Stimulated activated naive CD8-positive, alpha-beta T cell treated with anti-CD3 and anti-CD28 coated beads, Interleukin-15, Interleukin-2, amounts not matched to agents 100 ng/mL and 50 ng/mL, for 24 hours (primary cell): Measurements from ENCODE around the gene LTF.

Experiments
- H3K27ac Mint-ChIP-seq: one replicate; pipeline ENCODE4 v1.8.0; 2021; ENCODE audit warnings: mild to moderate bottlenecking, mixed read lengths
- H3K27me3 Mint-ChIP-seq: one replicate; pipeline ENCODE4 v1.8.0; 2021; ENCODE audit warnings: mixed read lengths
- H3K36me3 Mint-ChIP-seq: one replicate; pipeline ENCODE4 v1.8.0; 2021; ENCODE audit warnings: low read depth, mixed read lengths
- H3K4me1 Mint-ChIP-seq: one replicate; pipeline ENCODE4 v1.8.0; 2021; ENCODE audit warnings: low read depth, mixed read lengths
- H3K4me3 Mint-ChIP-seq: one replicate; pipeline ENCODE4 v1.8.0; 2021; ENCODE audit warnings: mild to moderate bottlenecking, mixed read lengths
- H3K9me3 Mint-ChIP-seq: one replicate; pipeline ENCODE4 v1.8.0; 2021; ENCODE audit warnings: mixed read lengths

Gene LTF

DNA sequence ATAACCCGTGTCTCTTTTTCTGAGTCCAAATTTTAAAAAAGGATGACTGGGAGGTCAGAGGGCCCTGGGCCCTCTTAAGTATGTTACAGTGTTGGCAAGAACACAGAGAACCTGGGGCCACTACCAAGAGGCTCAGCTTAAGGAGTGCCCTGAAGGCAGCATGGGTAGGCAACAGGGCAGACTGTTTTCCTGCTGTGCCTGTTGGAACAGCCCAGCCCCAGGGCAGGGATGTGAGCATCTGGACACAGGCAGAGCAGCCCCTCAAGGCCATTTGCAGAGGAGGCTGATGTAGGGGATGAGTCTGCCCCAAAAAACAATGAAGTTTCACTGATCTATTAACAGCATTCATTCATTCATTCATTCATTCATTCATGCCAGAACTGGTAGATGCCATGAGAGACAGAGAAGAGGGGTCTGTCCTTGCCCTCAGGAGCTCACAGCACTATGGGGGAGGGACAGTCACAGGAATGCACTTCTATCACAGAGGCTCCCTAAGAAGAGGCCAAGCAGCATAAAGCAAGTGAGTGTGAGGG lies 2.2 kb upstream of the LTF start:
- Mint-ChIP-seq H3K36me3 (no peaks in the 10 kb centered on the region), H3K4me3 (no peak overlapping the region), H3K27me3 (peaks cover 34% of the 10 kb centered on the region), H3K27ac (peak overlapping the region; percentile 14), H3K9me3 (no peaks in the 10 kb centered on the region), H3K4me1 (no peaks in the 10 kb centered on the region)

DNA sequence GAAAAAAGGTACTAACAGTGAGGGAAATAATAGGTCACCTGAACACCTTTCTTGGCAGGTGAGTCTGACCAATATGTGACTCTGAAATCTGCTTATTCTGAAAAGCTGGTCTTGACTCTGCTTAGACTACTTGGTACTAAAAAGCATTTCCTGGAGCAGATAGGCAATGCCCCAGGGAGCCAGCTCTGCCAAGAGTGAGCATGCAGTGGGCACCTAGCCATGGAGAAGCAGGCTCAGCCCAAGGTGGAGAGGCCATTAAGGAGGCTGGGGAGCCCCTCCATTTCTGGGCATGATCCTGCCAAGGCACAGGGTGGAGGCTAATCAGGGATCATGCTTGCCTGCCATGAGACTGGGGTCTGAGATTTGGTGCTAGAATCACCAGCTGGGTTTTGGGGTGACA lies 1.6 kb upstream of the LTF start:
- Mint-ChIP-seq H3K4me3 (no peak overlapping the region), H3K4me1 (no peaks in the 10 kb centered on the region), H3K27me3 (peaks cover 40% of the 10 kb centered on the region), H3K9me3 (no peaks in the 10 kb centered on the region), H3K36me3 (no peaks in the 10 kb centered on the region), H3K27ac (no peak overlapping the region)

DNA sequence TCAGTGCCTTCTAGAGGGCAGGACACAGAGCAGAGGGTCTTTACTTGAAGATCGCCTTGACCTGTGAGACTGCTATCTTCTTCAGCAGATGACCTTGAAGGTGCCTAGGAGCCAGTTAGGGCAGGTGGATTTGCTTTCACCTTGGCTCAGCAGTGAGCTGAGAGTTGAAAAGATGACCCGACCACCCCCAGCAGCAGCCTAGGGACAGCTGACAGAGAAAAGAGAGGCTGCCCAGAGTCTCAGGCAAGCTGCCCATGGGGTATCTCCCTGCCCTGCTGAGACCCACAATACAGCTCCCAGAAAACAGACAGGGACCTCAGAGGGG lies 453 bp upstream of the LTF start:
- H3K27ac Mint-ChIP-seq = no peak overlapping the region
- no peak overlapping the region for H3K4me3 Mint-ChIP-seq
- peaks cover 45% of the 10 kb centered on the region for H3K27me3 Mint-ChIP-seq
- no peaks in the 10 kb centered on the region for H3K9me3 Mint-ChIP-seq
- no peaks in the 10 kb centered on the region for H3K4me1 Mint-ChIP-seq
- H3K36me3 Mint-ChIP-seq = no peaks in the 10 kb centered on the region

DNA sequence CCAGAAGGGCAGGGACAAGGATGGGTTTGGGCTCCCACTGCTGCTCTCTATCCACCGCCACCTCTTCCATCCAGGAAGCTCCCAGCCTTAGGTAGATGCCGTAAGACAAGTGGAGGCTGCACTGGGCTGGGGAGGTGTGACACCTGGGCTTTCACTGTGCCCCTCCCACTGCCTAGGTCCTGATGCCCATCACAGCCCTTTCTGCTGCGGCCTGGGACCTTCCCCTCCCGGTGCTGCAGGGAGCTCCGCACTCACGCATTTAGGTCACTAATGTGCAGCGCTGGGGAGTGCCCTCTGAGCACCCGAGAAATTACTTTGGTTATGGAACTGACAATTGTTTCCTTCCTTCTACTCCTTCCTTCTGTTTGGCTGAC lies 850 bp downstream of the LTF start:
- H3K4me1 Mint-ChIP-seq = no peaks in the 10 kb centered on the region
- peaks cover 49% of the 10 kb centered on the region for H3K27me3 Mint-ChIP-seq
- H3K36me3 Mint-ChIP-seq = no peaks in the 10 kb centered on the region

DNA sequence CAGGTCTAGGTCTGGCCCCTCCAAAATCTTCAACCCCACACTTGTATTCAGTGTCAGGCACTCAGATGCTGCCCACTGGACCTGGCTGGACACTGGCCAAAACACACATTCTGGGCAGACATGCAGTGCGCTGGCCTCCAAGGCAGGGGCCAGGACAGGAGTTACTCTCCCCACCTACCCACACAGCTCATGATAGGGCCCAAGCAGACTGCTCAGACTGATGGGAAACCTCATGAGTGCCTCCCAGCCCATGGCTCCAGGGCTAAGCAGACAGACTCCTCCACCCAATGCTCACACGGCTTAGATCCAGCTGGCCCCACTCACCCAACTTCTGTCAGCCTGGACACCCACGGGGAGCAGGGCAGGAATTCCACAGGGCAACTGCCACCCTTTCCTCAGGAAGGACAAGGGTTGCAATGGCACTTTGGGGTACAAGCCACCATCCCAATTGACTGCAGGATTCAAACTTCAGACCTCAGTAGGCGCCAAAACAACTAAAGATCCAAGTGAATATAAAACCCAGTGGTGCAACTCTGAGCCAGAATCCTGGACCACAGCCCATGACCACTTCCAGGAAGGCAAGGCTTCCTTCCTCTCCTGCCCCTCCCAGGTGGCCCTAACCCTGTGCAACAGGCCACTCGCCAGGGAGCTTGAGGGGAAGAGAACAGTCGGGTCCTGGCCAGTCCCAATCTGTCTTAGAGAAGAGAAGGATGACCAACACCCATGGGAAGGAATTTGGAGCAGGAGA lies 1.4 kb downstream of the LTF start:
- H3K36me3 Mint-ChIP-seq = no peaks in the 10 kb centered on the region
- H3K4me1 Mint-ChIP-seq = no peaks in the 10 kb centered on the region
- H3K9me3 Mint-ChIP-seq = no peaks in the 10 kb centered on the region
- peaks cover 49% of the 10 kb centered on the region for H3K27me3 Mint-ChIP-seq
- no peak overlapping the region for H3K4me3 Mint-ChIP-seq
- no peak overlapping the region for H3K27ac Mint-ChIP-seq

More for the DNA sequence above, 850 bp downstream of the LTF start:
- Mint-ChIP-seq H3K9me3 (no peaks in the 10 kb centered on the region), H3K4me3 (no peak overlapping the region), H3K27ac (no peak overlapping the region)

DNA sequence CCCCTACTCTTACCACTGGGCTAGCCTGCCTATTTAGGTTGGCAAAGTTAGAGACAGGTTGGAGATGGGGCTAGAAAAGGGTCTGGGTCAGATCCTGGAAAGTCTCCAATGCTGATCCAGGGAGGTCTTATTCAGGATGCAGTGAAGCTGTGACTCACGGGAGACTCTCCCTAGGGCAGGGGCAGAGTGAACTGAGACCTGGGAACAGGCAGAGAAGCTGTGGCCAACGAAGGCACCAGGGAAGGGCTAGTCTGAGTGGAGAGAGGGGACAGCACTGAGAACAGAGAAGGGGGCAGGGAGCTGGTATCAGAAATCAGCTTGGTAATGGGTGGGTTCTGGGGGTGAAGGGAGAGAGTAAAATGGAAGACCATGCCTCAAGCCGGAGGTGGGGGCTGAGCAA lies 2.2 kb downstream of the LTF start:
- H3K27me3 Mint-ChIP-seq = peaks cover 49% of the 10 kb centered on the region
- no peaks in the 10 kb centered on the region for H3K9me3 Mint-ChIP-seq
- no peak overlapping the region for H3K27ac Mint-ChIP-seq
- no peak overlapping the region for H3K4me3 Mint-ChIP-seq
- no peaks in the 10 kb centered on the region for H3K36me3 Mint-ChIP-seq
- H3K4me1 Mint-ChIP-seq = no peaks in the 10 kb centered on the region

DNA sequence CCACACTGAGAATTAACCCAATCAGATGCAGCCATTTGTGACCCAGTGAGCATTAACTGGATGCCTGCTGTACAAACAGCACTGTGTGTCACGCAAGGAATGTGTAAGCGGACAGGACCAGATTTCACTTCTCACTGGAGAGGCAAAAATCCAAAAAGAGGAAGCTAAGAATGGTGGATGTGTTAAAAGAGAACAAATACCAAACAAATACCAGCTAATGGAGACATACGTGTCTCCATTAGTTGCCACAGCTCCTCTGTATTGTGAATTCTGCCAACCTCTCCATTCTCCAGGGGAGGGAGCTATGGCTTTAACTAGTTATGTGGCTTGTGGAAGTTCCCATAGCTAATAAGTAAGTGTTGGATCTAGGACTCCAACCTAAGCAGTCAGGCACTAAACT lies 2.6 kb downstream of the LTF start:
- no peaks in the 10 kb centered on the region for H3K4me1 Mint-ChIP-seq
- H3K27ac Mint-ChIP-seq = no peak overlapping the region
- H3K36me3 Mint-ChIP-seq = no peaks in the 10 kb centered on the region
- H3K9me3 Mint-ChIP-seq = no peaks in the 10 kb centered on the region
- H3K4me3 Mint-ChIP-seq = no peak overlapping the region
- H3K27me3 Mint-ChIP-seq = peaks cover 49% of the 10 kb centered on the region

DNA sequence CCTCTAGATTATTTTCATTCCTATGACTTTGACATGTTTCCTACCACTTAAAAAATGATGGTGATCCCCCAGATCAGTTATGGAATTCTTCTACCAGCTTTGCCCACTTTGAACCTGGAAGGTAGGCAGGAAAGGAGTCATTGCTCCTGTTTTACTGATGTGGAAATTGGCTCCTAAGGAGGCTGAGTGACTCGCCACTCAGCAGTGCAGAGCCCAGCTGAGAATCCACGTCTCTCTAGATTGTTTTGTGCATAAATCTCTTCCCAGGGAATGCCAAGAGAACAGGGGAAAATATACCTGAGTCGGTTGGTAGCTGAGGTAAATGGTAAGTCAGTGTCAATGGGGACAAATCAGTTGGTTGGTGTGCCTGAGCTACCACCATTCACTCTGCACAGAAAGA lies 4.7 kb downstream of the LTF start:
- Mint-ChIP-seq H3K27me3 (peaks cover 42% of the 10 kb centered on the region), H3K36me3 (no peaks in the 10 kb centered on the region)

DNA sequence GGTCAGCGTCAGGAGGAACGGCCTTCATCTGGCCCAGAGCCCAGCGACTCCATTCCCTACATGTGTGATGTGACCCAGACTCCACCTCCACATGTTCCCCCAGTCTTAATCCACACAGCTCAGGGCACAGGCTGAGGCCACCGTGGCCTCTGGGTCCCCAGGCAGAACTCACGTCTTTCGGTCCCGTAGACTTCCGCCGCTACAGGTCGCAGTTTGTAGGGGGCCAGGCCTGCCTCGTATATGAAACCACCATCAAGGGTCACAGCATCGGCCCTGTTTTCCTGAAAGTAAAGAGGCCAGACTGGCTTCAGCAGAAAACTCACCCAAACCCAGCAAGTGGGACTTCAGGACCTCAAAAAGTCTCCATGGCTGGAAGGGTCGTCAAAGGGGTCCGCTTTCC lies 8.6 kb downstream of the LTF start:
- Mint-ChIP-seq H3K27ac (no peak overlapping the region), H3K4me1 (no peaks in the 10 kb centered on the region), H3K4me3 (no peak overlapping the region), H3K36me3 (no peaks in the 10 kb centered on the region), H3K27me3 (peaks cover 20% of the 10 kb centered on the region), H3K9me3 (no peaks in the 10 kb centered on the region)

More for the DNA sequence above, 4.7 kb downstream of the LTF start:
- no peaks in the 10 kb centered on the region for H3K9me3 Mint-ChIP-seq
- H3K27ac Mint-ChIP-seq = no peak overlapping the region
- no peak overlapping the region for H3K4me3 Mint-ChIP-seq
- no peaks in the 10 kb centered on the region for H3K4me1 Mint-ChIP-seq

DNA sequence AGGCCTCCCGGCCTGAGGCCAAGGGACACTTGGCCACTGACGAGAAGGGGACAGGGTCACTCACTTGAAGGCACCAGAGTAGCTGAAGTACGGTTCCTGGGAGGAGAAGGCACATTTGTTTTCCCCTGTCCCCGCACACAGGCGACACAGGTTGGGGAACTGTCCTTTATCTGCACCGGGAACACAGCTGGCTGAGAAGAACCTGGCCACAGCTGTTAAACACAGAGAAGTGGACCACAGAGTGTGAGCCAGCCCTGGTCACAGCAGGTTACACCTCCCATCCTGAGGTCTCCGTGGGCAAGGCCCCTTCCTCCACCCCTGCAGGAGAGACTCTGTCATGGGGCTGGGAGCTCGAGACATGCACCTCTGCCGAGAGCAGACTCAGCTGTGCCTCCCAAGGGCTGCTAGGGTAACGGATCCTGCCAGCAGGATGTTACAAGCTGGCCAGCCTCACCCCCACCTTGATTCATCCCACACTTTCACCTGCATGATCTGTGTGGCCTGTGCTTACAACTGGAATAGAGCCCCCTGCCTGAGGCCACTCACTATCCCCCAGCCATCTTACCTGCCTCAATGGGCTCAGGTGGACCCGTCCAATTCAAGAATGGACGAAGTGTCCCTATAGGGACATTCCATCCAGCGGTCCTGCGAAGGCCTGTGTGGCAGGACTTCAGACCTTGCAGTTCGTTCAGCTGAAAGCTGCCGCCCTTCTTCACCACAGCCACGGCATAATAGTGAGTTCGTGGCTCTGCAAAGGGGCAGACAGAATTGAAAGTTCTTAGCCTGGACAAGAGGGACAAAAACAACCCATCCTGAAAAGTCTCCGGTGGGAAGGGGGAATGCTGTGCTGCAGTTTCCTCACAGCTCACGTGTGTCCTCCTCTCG lies 9.2 kb downstream of the LTF start:
- no peaks in the 10 kb centered on the region for H3K4me1 Mint-ChIP-seq
- no peaks in the 10 kb centered on the region for H3K9me3 Mint-ChIP-seq
- no peaks in the 10 kb centered on the region for H3K36me3 Mint-ChIP-seq
- no peak overlapping the region for H3K27ac Mint-ChIP-seq
- no peak overlapping the region for H3K4me3 Mint-ChIP-seq
- peaks cover 16% of the 10 kb centered on the region for H3K27me3 Mint-ChIP-seq

DNA sequence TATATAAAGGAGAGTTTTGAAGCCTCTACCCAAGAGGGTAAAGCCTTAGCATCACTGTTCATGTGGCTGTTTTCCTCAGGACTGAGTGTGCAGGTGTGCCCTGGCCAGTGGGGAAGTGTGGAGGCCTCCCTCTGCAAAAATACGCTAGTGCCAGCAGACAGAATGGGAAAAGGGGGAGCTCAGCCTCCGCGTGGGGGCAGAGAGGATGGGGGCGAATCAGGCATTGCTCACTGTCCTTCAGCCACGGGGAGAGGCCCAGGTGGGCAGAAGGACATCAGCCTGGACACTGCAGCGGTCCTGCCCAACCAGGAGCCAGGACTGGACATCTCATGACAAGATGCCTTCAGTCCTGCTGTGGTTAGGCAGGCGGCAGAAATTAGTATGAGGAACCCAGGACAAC lies 10.1 kb downstream of the LTF start:
- no peaks in the 10 kb centered on the region for H3K36me3 Mint-ChIP-seq
- no peak overlapping the region for H3K27ac Mint-ChIP-seq
- peaks cover 16% of the 10 kb centered on the region for H3K27me3 Mint-ChIP-seq
- no peak overlapping the region for H3K4me3 Mint-ChIP-seq
- no peaks in the 10 kb centered on the region for H3K9me3 Mint-ChIP-seq
- H3K4me1 Mint-ChIP-seq = no peaks in the 10 kb centered on the region

DNA sequence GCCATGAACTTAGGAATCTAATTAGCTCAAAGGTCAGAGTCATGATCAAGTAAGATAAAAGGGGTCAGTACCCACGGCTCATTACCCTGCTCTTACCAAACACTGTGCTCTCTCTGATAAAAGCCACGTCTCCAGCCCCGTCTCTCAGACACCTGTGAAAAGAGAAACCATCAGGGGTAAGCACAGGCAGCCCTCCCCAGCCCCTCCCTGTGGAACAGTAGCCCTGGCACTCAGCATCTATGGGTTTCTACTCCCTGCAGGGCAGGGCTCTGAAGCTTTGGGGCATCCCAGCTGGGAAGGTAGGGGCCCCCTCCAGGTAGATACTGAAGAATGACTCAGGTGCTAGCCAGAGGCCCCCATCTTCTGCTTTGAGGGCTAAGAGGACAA lies 10.5 kb downstream of the LTF start:
- Mint-ChIP-seq H3K9me3 (no peaks in the 10 kb centered on the region), H3K36me3 (no peaks in the 10 kb centered on the region), H3K27me3 (peaks cover 13% of the 10 kb centered on the region), H3K4me1 (no peaks in the 10 kb centered on the region), H3K4me3 (no peak overlapping the region), H3K27ac (no peak overlapping the region)

DNA sequence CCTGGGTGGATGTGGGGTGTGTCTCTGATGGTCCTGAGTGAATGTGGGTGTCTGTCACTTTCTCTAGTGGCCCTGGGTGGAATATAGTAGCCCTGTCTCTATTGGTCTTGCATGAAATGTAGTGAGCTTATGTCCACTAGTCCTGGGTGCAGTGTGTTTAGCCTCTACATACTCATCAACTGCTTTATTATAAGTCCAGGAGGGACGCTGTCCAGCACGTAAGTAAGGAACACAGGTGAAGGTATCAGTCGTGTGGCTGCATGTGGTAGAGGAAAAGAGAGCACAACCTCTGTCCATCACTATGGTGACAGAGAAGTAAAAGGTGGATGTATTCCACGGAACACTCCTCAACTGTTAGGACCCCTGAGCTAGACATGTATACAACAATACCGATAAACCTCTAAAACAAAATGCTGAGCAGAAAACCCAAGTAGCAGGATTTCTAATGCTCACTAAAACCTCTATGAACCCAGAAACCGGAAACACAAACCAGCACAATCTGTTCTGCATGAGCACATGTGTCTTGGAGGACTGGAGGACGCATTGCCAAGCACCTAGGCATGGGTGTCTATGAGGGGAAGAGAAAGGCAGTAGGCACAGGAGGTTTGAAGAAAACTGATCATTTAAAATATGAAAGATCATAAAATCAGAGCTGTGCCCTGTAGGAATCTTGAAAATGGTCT lies 11.0 kb downstream of the LTF start:
- Mint-ChIP-seq H3K9me3 (no peaks in the 10 kb centered on the region), H3K27ac (no peak overlapping the region), H3K27me3 (peaks cover 15% of the 10 kb centered on the region), H3K4me3 (no peak overlapping the region), H3K4me1 (no peaks in the 10 kb centered on the region), H3K36me3 (no peaks in the 10 kb centered on the region)

DNA sequence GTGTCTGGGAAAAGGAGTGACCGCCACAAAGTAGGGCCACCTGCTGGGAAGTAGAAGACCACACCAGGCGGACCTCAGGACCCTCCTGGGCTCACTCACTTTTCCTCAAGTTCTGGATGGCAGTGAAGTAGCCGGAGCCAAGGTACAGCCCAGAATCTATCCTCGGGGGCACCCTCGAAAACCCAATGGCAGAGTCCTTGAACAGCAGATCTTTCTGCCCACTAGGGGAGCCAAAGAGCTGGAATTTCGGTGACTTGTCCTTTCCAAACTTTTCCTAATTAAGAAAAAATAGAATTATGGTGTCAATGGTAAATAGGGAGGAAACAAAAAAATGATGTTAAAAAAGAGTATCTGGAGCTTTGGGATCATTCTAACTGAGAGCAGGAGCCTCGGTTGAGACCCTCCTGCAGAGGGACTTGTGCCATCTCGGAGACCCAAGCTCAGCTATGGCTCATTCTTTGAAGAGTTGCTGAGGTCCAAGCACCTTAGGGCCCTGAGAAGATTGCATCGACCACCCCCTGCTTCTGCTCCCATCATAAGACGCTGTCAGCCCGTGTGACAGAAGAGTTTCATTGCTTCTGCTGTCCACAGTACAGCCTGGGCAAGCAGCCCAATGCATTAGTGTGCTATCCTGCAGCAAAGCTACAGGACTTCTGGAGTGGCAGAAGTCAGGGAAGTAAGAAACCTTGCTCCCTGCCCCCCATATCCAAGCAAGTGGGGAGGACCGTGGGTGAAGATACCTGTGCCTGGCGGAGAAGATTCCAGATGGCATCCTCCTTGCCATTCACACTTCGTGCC lies 14.8 kb downstream of the LTF start:
- Mint-ChIP-seq H3K9me3 (no peaks in the 10 kb centered on the region), H3K4me1 (no peaks in the 10 kb centered on the region), H3K27me3 (peaks cover 15% of the 10 kb centered on the region), H3K4me3 (no peak overlapping the region), H3K27ac (no peak overlapping the region), H3K36me3 (no peaks in the 10 kb centered on the region)
